Measurements from ENCODE around the gene PARP8. TPM values are rescaled to one million over a fixed set of nuclear protein-coding genes. Genes with fewer than 3 reads are reported as not detected.
"Not testable (repeated sequence)": the region's sequence is repeated elsewhere in the genome, so short reads cannot be mapped to it uniquely, and the experiment has no call there.

Gene PARP8
- total RNA-seq, 1 donor from 2014 or later, result 48.7 TPM

DNA sequence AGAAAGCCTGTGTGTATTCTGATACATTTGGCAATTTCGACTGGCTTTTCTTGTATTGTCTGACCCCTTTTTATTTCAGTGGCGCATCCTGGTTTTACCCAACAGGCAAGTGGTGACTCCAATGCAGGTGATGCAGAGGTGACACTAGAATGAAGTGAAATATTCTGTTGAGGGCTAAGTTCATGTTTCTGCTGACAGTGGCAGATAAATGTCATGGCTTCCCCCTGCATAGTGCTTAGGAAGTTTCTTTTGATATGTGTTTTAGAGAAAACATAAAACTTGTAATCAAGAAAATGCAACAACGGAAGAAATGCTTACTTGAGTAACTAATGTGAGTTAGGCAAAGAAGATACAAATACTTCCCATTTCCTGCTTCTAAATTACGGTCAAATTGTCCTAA is 13.1 kb downstream of the PARP8 start:
- not testable (repeated sequence) for DNase-seq

DNA sequence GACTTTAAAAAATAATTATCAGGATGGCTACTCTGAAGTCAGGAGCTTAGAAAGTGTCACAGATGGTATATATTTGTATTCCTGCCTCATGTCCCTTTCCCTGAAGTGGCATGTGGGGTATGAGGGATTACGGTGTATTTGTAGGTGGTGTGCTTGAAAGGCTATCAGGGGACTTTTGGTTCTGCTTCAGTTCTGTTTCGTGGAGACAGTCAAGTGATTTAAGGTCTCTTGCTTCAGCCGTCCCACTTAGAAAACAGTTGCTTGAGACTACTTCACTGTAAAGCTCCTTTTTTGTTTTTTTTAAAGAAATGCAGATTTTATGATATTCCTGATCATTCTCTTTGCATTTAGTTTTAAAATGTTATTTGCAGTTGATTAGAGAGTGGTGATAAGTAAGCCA is 18.3 kb downstream of the PARP8 start:
- DNase-seq, result no peak

DNA sequence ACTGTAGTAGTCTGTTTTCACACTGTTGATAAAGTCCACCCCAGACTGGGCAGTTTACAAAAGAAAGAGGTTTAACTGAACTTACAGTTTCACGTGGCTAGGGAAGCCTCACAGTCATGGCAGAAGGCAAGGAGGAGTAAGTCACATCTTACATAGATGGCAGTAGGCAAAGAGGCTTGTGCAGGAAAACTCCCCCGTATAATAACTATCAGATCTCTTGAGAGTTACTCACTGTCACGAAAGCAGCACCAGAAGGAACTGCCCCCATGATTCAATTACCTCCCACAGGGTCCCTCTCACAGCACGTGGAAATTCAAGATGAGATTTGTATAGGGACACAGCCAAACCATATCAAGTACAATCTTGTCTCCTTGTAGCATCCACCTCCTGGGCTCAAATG is 21.1 kb downstream of the PARP8 start:
- no peak for DNase-seq

DNA sequence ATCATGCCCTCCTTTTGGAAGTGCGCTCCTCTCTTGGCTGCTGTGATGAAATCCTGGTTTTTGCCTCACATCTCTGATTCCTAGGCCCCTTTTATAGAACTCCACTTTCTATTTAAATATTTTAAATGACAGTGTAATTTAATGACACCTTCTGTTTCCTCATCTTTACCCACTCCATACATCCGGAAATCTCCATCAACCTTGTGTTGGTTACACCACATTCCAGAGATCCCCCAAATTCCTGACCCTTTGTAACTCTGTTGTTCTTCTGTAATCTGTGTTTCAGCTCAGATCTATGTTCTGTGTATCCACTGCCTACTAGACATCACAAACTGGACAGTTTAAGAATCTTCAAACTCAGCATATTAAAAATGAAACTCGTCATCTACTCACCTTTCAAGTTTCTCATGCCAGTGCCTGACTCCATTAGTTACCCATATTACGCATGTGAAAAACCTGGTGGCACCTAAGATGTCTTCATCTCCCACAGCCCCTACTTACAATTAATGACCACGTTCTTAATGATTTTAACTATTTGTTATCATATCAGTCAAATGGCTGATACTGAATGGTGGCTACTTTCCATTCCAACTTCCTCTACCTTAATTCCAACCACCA is 25.1 kb downstream of the PARP8 start:
- DNase-seq, result no peak

DNA sequence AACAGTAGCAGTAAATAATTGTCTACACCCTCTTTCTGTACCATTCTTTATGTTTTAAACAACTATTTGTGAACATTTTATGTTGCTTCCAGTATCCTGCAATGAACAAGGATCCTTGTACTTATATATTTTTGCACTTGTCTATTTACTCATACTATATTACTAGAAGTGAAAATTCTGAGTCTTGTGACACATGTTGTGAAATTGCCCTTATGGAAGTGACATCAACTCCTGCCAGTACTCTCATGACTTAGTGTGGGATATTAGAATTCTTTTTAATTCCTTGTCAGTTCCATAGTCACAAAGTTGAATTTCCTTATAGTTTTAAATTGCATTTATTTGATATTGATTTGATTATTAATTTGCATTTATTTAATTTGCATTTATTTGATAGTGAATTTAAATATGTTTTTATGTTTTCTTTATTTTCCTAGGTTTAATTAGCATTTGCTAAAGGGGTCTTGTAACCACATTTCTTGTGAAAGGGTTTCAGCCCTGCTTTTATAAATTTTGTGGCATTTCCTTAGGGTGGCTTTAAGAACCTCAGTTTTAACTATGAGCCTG is 27.7 kb downstream of the PARP8 start:
- no peak for DNase-seq

DNA sequence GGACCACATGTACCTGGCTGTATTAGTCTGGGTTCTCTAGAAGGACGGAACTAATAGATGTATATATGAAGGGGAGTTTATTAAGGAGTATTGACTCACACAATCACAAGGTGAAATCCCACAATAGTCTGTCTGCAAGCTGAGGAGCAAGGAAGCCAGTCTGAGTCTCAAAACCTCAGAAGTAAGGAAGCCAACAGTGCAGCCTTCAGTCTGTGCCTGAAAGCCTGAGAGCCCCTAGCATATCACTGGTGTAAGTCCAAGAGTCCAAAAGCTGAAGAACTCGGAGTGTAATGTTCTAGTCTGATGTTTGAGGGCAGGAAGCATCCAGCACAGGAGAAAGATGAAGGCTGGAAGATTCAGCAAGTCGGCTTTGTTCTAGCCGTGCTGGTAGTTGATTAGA is 28.2 kb downstream of the PARP8 start:
- not testable (repeated sequence) for DNase-seq

DNA sequence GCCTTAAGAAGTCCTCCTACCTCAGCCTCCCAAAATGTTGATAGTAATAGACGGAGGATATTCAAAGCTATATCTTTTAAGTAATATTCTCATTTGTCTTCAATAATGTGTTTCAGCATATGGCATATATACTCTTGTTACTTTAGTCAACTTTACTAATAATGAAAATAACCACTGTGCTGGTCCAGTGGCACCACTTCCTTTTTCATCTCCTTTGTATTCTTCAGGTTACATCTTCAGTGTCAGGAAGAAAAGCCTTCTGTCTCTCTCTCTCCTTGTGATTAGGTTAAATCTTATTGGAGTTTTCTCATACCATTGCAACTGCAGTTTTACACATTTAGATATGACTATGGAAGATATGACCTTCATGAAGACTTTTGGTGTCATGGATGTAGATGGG is 31.3 kb downstream of the PARP8 start:
- DNase-seq, result no peak

DNA sequence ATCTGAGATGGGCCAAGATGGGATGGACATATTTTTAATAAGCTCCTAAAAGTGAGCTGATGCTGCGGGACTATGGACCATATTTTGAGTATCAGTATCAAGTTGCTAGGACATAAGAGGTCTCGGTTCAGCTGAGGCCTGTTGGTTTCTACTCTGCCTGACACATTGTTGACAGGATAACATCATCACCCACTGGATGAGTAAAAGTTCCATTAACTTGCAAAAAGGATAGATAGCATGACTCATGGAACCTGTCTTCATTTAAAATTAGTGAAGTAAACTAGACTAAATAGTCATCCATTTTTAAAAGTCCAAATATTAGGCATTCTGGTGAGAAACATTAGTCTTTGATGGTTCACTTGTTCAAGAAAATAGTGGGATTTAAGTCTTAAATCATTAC is 33.3 kb downstream of the PARP8 start:
- no peak for DNase-seq

DNA sequence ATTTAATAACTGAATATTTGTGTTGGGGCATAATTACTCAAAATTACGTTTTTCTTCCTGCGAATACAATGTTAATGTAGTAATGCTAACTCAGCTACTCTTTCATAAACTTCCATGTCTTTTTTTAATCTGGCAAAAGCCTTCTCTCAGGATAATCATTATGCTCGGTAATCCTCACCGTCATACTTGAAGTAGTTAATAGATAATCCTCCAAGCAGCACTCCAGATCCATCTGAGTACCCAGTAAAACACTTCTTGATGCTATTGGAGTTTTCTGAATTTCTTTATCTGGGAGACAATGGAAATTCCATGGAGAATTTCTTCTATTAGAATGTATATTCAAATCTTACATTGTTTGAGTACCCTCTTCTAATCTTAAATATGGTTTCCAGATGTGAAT is 34.3 kb downstream of the PARP8 start:
- DNase-seq, result no peak

DNA sequence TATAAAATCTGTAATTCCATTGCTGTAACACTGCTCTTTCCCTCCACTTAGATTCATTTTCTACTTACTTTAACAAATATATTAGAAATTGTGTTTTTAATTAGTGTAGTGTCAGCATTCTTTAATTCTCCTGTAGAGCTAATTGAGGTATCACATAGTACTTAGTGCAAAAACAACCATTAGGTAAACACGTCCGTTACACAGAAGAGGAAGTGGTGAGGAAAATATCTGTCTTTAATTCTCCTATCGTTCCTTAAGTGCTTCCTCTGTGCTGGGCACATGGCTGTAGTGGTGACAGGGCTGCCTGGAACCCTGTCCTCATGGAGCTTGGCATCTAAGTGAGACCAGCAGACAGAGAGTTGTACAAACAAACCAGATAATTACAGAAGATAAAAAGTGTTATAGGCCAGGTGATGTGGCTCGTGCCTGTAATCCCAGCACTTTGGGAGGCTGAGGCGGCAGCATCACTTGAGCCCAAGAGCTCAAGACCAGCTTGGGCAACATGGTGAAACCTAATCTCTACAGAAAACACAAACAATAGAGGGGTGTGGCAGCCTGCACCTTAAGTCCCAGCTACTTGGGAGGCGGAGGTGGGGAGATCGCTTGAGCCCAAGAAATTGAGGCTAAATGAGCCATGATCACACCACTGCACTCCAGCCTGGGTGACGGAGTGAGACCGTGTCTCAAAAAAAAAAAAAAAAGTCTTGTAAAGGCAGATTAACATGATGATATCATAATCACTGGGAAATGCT is 36.4 kb downstream of the PARP8 start:
- DNase-seq, result no peak

DNA sequence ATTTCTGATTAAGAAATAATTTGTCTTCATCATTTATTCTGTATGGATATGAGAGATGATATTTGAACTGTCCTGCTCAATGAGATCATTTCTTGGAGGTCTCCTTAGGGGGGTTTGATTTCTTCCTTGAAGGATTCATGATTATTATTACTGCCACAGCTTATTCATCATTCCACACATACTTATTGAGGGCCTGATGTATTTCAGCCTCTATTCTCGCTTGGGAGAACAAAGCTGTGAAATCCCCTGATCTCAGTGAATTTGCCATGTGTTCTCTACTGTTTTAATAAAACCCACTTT is 36.9 kb downstream of the PARP8 start:
- DNase-seq, result no peak

DNA sequence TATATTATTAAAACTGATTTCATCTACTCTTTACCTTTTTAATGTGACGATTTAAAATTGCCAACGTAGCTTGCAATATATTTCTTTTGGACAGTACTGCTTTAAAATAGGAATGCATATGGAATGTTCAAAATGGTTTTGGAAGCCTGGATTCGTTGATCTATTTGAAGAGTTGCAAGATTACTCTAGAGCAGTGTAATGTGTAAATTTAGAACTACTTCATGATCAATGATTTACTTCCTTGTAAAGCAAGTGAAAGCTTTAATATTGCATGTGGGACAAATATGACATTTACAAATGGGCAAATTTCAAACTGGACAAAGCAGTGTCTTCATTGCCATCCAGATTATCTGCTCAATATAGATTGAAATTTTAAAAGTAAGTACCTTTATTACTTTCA is 38.3 kb downstream of the PARP8 start:
- DNase-seq, result no peak

DNA sequence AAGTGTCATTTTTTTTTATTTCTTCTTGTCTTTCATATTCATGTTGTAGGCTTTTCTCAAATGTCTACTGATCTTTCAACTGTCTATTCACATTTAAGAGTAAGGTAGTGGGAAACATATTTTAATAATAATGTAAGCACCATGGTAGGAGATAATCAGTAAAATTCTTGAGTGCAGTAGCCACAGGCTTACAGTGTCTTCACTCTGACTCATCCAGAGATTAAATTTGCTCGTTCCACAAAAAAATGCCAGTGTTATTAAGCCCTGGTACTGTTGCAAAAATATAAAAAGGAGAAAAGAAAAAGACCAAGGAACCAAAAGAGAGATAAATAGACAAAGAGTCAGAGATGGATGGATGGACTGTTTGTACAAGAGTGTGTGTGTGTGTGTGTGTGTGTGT is 43.0 kb downstream of the PARP8 start:
- no peak for DNase-seq

DNA sequence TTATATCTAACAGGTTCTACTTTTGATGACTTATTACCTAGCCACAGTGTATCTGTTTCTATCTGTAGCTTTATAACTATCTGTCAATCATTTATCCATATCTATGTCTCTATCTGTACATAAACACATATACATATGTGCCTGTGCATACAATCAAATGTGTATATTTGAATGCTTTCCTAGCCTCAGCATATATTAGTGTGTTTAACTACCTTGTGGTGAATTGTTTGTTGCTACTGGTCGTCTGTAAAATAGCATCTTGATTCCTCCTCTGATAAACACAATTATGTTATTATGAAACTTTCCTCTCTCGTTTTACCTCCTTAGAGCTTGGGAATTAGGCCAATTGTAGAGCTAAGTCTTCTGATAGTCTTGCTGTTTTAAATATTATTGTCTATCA is 44.4 kb downstream of the PARP8 start:
- no peak for DNase-seq

DNA sequence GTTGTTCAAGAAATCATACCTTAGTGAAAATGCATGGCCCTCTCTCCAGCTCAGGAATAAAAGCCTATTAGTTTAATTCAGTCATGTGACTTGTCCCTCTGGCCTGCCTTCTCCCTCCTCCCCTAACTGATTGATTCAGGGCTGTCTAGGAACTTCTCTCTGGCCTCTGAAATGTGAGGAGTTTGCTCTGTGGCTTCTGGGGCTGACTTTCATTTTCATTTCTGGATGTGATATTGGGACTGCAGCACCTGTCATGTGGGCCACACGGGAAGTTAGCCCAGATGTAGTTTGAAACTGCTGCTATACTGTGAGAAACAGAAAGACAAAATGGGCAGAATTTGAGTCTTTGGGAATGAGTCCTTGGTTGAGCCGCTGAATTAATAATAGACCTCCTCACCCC is 44.8 kb downstream of the PARP8 start:
- no peak for DNase-seq

DNA sequence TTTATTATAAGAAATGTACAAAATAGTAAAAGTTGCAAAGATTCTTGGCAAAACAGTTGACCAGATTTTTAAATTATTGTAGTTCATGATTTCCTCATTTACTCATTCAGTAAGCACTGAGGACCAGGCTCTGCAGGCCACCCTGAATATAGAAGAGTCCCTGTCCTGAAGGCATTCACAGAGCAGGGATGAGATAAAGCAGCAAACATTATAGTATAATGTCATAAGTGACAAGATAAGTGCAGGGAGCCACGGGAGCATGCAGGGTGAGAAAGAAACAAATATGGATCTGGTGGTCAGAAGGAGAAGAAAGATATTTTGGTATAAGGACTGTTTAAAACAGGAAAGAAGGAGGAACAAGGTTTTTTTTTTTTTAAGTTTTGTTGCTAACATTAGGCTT is 46.0 kb downstream of the PARP8 start:
- no peak for DNase-seq

DNA sequence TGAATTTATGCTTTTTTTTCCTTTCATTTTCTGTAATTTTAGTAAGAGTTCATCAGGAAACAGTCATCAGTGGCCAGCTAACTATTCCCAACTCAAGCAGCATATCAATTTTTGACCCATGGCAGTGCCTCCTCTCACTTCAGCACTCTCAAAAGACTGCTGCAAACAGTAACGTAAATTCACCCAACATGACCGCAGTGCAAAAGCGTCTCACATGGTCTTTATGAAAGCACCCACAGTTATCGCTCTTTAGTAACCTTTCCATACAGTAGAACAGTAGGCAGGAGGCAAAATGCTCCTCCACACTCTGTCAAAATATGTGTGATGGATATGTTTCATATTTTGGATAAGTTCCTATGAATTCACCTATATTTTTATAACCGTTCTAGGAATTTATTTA is 48.6 kb downstream of the PARP8 start:
- DNase-seq, result no peak

DNA sequence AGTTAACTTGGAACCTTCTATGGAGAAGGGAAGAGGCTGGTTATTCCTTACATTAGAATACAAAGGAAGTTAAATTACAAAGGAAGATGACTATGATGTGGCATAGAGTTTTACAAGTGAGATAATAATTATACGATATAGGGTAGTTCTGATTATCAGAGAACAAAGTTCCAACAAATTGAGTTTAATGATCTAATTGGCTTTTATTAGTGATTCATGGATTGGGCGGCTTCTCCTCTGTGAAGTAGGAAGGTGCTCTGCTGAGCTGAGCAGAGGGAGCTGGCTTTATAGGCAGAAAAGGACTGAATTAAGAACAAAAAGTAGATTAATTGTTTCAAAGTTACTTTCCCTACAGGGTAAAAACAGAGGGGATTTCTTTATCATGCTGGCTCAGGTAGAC is 49.7 kb downstream of the PARP8 start:
- no peak for DNase-seq

DNA sequence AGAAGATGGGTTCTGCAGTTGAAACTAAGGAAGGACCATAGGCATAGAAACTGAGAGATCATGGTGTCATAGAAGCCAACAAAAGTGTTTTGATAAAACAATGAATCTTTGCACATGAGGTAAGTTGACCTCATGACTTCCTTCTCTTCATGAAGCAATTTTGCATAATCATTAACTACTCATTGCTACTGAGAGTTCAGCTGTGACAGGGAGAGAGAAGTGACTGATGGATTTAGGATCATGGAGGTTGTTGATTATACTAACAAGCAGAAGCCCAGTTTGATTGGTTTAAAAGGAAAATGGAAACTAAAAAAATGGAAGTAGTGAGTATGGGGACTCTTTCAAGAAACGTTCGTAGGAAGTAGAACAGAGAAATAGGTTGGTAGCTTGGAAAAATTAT is 51.2 kb downstream of the PARP8 start:
- no peak for DNase-seq

DNA sequence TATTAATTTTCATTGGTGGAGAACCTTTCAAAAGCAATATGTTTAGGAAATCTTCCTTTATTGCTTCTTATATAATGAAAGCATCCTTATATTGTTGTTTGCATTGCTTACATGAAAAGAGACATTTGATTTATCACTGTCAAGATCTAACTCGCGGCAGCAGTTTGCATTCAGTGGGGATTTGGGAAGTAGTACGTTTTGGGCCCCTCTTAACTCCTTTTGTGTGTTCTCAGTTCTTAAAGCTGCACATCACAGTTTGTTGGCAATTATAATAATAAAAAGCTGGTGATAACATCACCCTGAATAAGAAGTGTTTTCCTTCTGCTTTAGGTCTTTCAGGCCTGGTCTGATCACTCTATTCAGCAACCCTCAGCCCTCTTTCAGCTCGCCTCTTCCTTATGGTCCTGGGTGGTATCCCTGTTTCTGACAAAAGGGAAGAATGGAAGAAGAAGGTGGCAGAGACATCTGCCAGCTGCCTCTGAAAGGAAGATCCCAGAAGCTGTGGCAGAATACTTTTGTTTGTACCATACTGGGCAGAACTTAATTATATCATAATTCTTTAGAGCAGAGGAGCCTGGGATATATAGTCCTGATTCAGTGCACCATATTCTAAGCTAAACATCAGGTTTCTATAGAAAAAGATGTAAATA is 53.7 kb downstream of the PARP8 start:
- DNase-seq, result no peak

DNA sequence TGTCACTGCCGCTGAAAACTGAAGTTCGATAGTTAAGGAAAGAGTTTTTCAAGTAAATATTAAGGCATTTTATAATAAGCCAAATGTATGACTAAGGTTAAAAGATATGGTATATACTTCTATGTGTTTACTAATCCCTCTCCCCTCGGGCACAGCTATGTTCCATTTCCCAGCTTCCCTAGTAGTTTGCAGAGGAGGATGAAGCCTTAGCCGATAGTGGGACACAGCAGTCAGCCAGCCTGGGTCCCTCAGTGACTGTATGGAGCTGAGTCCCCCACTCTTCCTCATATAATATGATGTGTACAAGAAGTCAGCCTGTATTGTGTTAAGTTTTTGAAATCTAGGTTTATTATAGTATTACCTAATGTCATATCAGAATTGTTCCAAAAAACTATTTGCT is 55.8 kb downstream of the PARP8 start:
- DNase-seq, result no peak

DNA sequence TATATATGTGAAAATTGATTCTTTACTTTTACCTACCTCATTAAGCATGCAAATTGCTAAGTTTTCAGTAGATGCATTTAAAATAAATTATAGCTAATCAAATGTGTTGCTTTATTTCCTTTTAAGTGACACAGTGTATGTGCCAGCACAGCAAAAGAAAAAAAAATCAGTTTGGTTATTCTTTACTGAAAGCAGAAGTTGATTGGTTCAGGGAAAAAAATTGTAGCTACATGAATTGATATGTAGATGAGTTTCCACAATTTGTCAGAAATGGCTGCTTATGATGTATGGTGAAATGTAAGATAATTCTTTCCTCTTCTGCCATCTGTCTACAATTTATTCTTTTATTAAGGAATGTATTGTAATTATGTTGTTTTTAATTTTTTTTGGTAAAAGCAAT is 57.8 kb downstream of the PARP8 start:
- DNase-seq, result no peak

DNA sequence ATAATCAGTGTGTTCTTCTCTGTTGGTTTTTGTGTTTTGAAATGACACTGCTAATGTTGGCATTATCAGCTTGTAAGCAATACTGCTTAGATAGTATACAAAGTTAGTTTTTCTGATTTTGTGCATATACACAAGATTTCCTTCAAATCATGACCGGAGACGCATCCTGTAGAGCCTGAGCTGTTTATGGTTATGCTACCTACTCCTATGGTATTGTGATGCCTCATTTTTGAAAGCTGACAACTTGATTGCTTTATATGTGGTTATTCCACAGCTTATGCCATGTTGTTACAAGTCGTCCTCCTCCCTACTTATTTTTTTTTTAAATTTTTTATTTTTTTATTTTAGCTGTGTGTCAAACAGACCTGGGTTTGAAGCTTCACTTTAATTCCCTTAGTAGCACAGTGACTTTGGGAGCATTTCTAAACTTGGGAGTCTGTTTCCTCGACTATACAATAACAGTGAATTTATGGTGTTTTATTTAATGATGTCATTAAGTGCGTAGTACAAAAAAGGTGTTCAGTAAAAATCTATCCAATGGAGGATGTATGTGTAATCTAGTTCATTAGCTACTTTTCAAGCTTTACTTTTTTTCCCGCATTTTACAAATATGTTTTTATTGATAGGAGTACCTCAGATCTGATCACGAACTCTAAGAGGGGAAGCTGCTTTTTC is 59.5 kb downstream of the PARP8 start:
- DNase-seq, result no peak
